B cell (primary cell): ENCODE data around the gene PASD1.

Experiments used
- CTCF ChIP-seq: fragments of 200-600 bp; IDR thresholded peaks from one replicate; pipeline ENCODE4 v1.8.0; 2022; ENCODE audit warnings: antibody characterized with exemption, mild to moderate bottlenecking
- EZH2 ChIP-seq: IDR thresholded peaks from 2 replicates; pipeline ENCODE4 v1.6.1; 2012; ENCODE audit warnings: borderline replicate concordance, low read depth, mild to moderate bottlenecking, moderate library complexity, low read length; ENCODE audit not compliant: insufficient read depth, poor library complexity, severe bottlenecking

GRCh38 chrX:151688695-151689094, 125.2 kb downstream of the PASD1 start:
- TF ChIP-seq CTCF (no peak), EZH2 (no peak)
